Calu3 (cell line): ENCODE measurements around the gene ACTR2. TPM values are rescaled to one million over a fixed set of nuclear protein-coding genes. Genes with fewer than 3 reads are reported as not detected.
A peak's percentile ranks its signal among the peaks of the same experiment; 100 is the strongest.

Experiments used
- BruUV-seq: library from RNA; stranded (reverse); fragments of 400-500 nt; replicated peaks from 2 replicates; lab custom pipeline; 2021; lab: Mats Ljungman, UMichigan
- CTCF ChIA-PET: fragments of 300-600 bp; sonication (Branson Sonifier 250); formaldehyde crosslinking; loops from one replicate; lab custom pipeline; 2022; ENCODE audit warnings: antibody characterized with exemption; lab: Charles Lee
- DNase-seq: peaks from one replicate; pipeline ENCODE4 v3.0.0; 2022
- H3K27ac Mint-ChIP-seq: one replicate; pipeline ENCODE4 v1.8.0; 2022; ENCODE audit warnings: mixed read lengths; ENCODE audit not compliant: unreplicated experiment
- H3K27me3 Mint-ChIP-seq: one replicate; pipeline ENCODE4 v1.8.0; 2022; ENCODE audit warnings: mixed read lengths; ENCODE audit not compliant: unreplicated experiment
- H3K36me3 Mint-ChIP-seq: one replicate; pipeline ENCODE4 v1.8.0; 2022; ENCODE audit warnings: mild to moderate bottlenecking, moderate library complexity, mixed read lengths; ENCODE audit not compliant: insufficient read depth, unreplicated experiment
- H3K4me1 Mint-ChIP-seq: one replicate; pipeline ENCODE4 v1.8.0; 2022; ENCODE audit warnings: mild to moderate bottlenecking, low read depth, mixed read lengths; ENCODE audit not compliant: unreplicated experiment
- H3K4me3 Mint-ChIP-seq: one replicate; pipeline ENCODE4 v1.8.0; 2022; ENCODE audit warnings: mild to moderate bottlenecking, low read depth, moderate library complexity, mixed read lengths; ENCODE audit not compliant: unreplicated experiment
- H3K9me3 Mint-ChIP-seq: one replicate; pipeline ENCODE4 v1.8.0; 2022; ENCODE audit warnings: low read depth, mixed read lengths; ENCODE audit not compliant: unreplicated experiment
- CTCF ChIP-seq: fragments of 200-600 bp; IDR thresholded peaks from one replicate; pipeline ENCODE4 v1.8.0; 2022; ENCODE audit warnings: antibody characterized with exemption; ENCODE audit not compliant: unreplicated experiment
- intact Hi-C: fragments of 100-400 bp; cut with micrococcal nuclease; formaldehyde crosslinking; loops from one replicate; pipeline ENCODE4 v1.10.0; 2022; ENCODE audit not compliant: unreplicated experiment
- total RNA-seq: library from RNA; stranded (reverse); gene quantifications from 2 replicates; pipeline ENCODE4 v1.2.3, GENCODE V29; 2022

ACTR2 gene
- total RNA-seq, 1 experiment from 2014 or later = 240 TPM

DNA sequence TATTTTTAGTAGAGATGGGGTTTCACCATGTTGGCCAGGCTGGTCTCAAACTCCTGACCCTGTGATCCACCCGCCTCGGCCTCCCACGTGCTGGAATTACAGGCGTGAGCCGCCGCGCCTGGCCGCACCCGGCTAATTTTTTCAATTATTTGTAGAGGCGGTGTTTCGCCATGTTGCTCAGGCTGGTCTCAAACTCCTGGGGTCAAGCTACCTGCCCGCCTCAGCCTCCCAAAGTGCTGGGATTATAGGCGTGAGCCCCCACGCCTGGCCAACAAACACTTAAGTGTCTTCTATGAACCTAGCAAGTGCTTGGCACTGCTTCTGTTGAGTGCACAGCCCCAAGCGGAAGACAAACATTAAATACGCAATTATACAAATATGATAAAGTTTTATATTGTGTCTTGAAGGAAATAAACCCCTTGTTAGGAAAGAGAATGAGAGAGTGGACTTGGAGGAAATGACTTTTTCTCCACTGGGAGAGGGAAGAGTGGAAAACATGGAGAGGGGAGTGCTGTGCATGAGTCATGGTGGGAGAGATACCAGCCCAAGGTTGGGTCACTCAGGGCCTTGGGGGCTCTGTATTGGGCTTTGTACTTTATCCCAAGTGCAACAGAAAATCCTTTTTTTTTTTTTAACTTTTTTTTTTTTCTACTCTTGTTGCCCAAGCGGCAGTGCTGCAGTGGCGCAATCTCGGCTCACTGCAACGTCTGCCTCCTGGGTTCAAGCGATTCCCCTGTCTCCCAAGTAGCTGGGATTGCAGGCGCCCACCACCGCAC, 41.4 kb upstream of the ACTR2 start:
- Mint-ChIP-seq H3K4me1 (peaks cover 16% of the 10 kb centered on the region), H3K9me3 (no peaks in the 10 kb centered on the region), H3K4me3 (no peak overlapping the region), H3K36me3 (no peaks in the 10 kb centered on the region), H3K27me3 (no peaks in the 10 kb centered on the region), H3K27ac (peak overlapping the region; percentile 14)
- no TSS peak for BruUV-seq
- no peak for DNase-seq
- TF ChIP-seq CTCF = no peak
- CTCF ChIA-PET = interaction anchor here (0.5 to 1.5 kb wide), 13 partner anchors 11 to 389 kb away, joined by 3 to 11 read pairs (median 4); partner anchors contain the start of genes CEP68 and RAB1A
- intact Hi-C loops = loop anchor here (5.0 kb wide), 2 partner anchors 99 to 269 kb away; no protein-coding TSS in a partner anchor

DNA sequence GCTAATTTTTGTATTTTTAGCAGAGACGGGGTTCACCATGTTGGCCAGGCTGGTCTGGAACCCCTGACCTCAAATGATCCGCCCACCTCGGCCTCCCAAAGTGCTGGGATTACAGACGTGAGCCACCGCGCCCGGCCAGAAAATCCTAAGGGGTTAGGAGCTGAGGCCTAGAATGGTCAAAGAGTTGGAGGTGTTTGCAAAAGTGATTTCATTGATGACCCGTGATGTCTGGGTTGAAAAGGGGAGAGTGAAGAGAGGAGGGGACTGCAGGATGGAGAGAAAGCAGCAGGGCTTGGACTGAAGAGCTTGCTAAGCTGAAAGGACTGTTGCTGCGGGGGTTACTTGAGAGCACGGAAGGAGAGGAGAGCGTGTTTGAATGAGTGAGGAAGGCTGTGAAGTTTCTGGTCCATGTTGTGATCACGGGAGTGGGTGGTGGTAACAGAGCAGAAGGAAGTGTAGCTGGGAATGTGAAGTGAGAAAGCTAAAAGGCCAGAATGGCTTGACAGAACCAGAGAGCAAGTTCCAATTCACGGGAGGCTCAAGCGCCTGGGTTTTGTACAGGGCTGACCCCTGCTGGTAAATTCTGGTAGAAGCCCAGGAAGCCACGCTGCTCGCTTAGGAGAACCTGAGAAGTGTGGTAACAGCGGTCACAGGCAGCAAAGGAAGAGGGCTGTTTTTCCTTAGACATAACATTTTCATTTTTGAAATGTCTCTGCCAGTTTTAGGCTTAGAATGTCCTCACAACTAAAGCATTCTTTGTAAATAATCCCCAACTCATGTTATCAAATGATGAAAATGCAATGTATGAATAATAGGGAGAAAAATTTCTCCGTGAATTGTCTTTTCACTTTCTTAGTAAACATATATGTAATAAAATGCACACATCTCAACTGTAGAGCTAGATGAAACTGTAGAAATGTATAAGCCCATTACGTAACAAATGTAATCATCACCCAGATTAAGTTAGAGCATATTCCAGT, 40.5 kb upstream of the ACTR2 start:
- peak; percentile 84 for DNase-seq
- Mint-ChIP-seq H3K4me1 (peaks cover 16% of the 10 kb centered on the region), H3K9me3 (no peaks in the 10 kb centered on the region), H3K27me3 (no peaks in the 10 kb centered on the region), H3K4me3 (peak overlapping the region; percentile 13), H3K27ac (no peak overlapping the region), H3K36me3 (no peaks in the 10 kb centered on the region)
- BruUV-seq = no TSS peak
- peak; percentile 70 for TF ChIP-seq CTCF
- intact Hi-C loops = loop anchor here (5.0 kb wide), 2 partner anchors 100 to 270 kb away; no protein-coding TSS in a partner anchor
- CTCF ChIA-PET = interaction anchor here (0.5 to 1.5 kb wide), 14 partner anchors 12 to 389 kb away, joined by 3 to 11 read pairs (median 4); partner anchors contain the start of genes CEP68 and RAB1A

DNA sequence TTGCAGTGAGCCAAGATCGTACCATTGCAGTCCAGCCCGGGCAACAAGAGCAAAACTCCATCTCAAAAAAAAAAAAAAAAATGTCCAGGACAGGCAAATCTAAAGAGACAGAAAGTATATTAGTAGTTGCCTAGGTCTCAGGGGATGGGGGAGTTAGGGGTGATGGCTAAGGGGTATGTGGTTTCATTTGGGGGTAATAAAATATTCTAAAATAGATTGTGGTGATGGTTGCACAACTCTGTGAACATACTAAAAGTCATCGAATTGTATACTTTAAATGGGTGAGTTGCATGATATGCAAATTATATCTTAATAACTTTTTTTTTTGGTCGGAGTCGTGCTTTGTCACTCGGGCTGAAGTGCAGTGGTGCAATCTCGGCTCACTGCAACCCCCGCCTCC, 34.2 kb upstream of the ACTR2 start:
- Mint-ChIP-seq H3K36me3 (no peaks in the 10 kb centered on the region), H3K27me3 (no peaks in the 10 kb centered on the region), H3K4me1 (no peaks in the 10 kb centered on the region), H3K27ac (no peak overlapping the region), H3K9me3 (no peaks in the 10 kb centered on the region), H3K4me3 (no peak overlapping the region)
- CTCF ChIA-PET = no interaction called here
- intact Hi-C loops = no loop called here
- no TSS peak for BruUV-seq
- no peak for TF ChIP-seq CTCF
- DNase-seq = no peak

GRCh38 chr2:65198737-65199136, 28.9 kb upstream of the ACTR2 start:
- BruUV-seq = no TSS peak
- no peak overlapping the region for H3K27ac Mint-ChIP-seq
- no peaks in the 10 kb centered on the region for H3K36me3 Mint-ChIP-seq
- DNase-seq = no peak
- H3K27me3 Mint-ChIP-seq = no peaks in the 10 kb centered on the region
- CTCF ChIA-PET = no interaction called here
- H3K9me3 Mint-ChIP-seq = no peaks in the 10 kb centered on the region
- intact Hi-C loops = no loop called here
- H3K4me1 Mint-ChIP-seq = no peaks in the 10 kb centered on the region
- H3K4me3 Mint-ChIP-seq = no peak overlapping the region
- TF ChIP-seq CTCF = no peak
